Muscle of back (tissue), 11 donors: ENCODE data around the gene SPATA2L. TPM values are rescaled to one million over a fixed set of nuclear protein-coding genes. Genes with fewer than 3 reads are reported as not detected.
A peak's percentile ranks its signal among the peaks of the same experiment; 100 is the strongest.
"Not testable (repeated sequence)": the region's sequence is repeated elsewhere in the genome, so short reads cannot be mapped to it uniquely, and the experiment has no call there.

ENCODE experiments used
- DNase-seq, 3 donors: peaks; one replicate each; pipeline versions ENCODE4 v3.0.0 to v3.0.0-alpha.2; 2013
- polyA plus RNA-seq, 10 donors: library from polyadenylated mRNA; unstranded; fragments of 120-200 nt; gene quantifications; one replicate each; pipeline ENCODE4 v1.2.1, GENCODE V29; 2013; ENCODE audit not compliant: insufficient read length in 10 of 10

The SPATA2L gene
- polyA plus RNA-seq, 10 donors: 1.00 to 3.5 (median 2.1) TPM

GRCh38 chr16:89691231-89691985, 10.1 kb downstream of the SPATA2L start:
- no peak for DNase-seq

GRCh38 chr16:89690392-89690901, 11.1 kb downstream of the SPATA2L start:
- DNase-seq: no peak

GRCh38 chr16:89689621-89690020, 11.9 kb downstream of the SPATA2L start:
- not testable (repeated sequence) for DNase-seq

- no peak for DNase-seq
Observed at GRCh38 chr16:89689142-89689541, 12.4 kb downstream of the SPATA2L start.

GRCh38 chr16:89688395-89688794, 13.1 kb downstream of the SPATA2L start:
- no peak for DNase-seq

GRCh38 chr16:89687092-89687940, 14.2 kb downstream of the SPATA2L start:
- DNase-seq: peak in 1 of 3 donors; percentile 71

GRCh38 chr16:89686520-89687091, 14.9 kb downstream of the SPATA2L start, which contains the start of gene CDK10:
Gene CDK10, plus strand, starts transcription at chr16:89686689. Its CDS starts 22 bp downstream, at chr16:89686711.
- DNase-seq: peak; percentile 86 to 99 (median 95)

- no peak for DNase-seq
Observed at GRCh38 chr16:89685916-89686315, 15.6 kb downstream of the SPATA2L start.

- no peak for DNase-seq
Observed at GRCh38 chr16:89678258-89678657, 23.2 kb downstream of the SPATA2L start.

- no peak for DNase-seq
Observed at GRCh38 chr16:89672177-89672941, 29.1 kb downstream of the SPATA2L start.

GRCh38 chr16:89671565-89671964, 29.9 kb downstream of the SPATA2L start:
- not testable (repeated sequence) for DNase-seq

GRCh38 chr16:89670496-89671431, 30.7 kb downstream of the SPATA2L start:
- DNase-seq: no peak

GRCh38 chr16:89669755-89670154, 31.8 kb downstream of the SPATA2L start:
- DNase-seq: no peak

GRCh38 chr16:89668790-89669158, 32.7 kb downstream of the SPATA2L start:
- no peak for DNase-seq

- no peak for DNase-seq
Observed at GRCh38 chr16:89667633-89668032, 33.9 kb downstream of the SPATA2L start.

- DNase-seq: not testable (repeated sequence)
Observed at GRCh38 chr16:89667000-89667399, 34.5 kb downstream of the SPATA2L start.

- DNase-seq: not testable (repeated sequence)
Observed at GRCh38 chr16:89664238-89664637, 37.3 kb downstream of the SPATA2L start.

GRCh38 chr16:89661215-89661614, 40.3 kb downstream of the SPATA2L start:
- no peak for DNase-seq

- DNase-seq: no peak
Observed at GRCh38 chr16:89660146-89660545, 41.4 kb downstream of the SPATA2L start.

- DNase-seq: no peak
Observed at GRCh38 chr16:89658221-89658879, 43.2 kb downstream of the SPATA2L start.
